ENCODE data around the gene DACT2.

DNA sequence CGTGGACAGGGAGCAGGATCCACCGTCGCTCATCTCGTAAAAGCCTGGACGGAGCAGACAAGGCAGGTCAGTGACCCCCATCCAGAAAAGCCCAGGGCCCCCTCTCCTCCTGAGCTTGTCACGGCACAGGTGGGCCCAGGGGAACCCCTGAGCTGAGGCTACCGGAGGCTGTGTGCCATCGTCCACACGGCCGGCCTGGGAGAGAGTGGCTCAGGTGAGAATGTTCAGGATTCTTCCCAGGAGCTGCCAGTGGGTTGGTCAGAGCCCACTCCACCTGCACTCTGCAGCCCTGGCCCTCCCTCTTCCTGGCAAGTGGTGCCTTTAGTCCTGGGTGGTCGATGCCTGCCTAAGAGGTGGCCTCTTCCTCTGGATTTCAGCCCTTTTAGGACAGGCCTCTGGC is 9.2 kb downstream of the DACT2 start:
- TF ChIP-seq POLR2AphosphoS5 (IDR thresholded peaks at IDR 0.05; ENCODE audit: low read depth, low read length) (no peak), SPI1 (IDR thresholded peaks at IDR 0.05; ENCODE audit: low read depth, low read length) (no peak), POLR2A (IDR thresholded peaks at IDR 0.05; ENCODE audit: low read depth, low read length) (no peak)

All from GM12891 (cell line).